Body of pancreas (tissue), 4 donors: ENCODE measurements around the gene MESD. TPM values are rescaled to one million over a fixed set of nuclear protein-coding genes. Genes with fewer than 3 reads are reported as not detected.

Experiments used
- ATAC-seq: fragments of 150-250 bp; one replicate; pipeline ENCODE4 v1.9.1; 2016
- DNase-seq, 4 donors: peaks; one replicate each; pipeline ENCODE4 v3.0.0-alpha.2; 2019
- H3K27ac ChIP-seq, 4 donors: fragments of 200-600 bp; sonication (generic); 1 replicate in 3 of 4; 2 replicates in 1 of 4; pipeline versions ENCODE4 v1.5.1 to v1.6.1; 2016 to 2019; ENCODE audit warnings: mild to moderate bottlenecking in 1 of 4, mixed read lengths in 1 of 4, moderate library complexity in 1 of 4
- H3K27me3 ChIP-seq, 2 donors: fragments of 200-600 bp; sonication (generic); one replicate each; pipeline ENCODE4 v1.6.0; 2016; ENCODE audit warnings: mild to moderate bottlenecking in 1 of 2
- H3K36me3 ChIP-seq, 2 donors: fragments of 200-600 bp; sonication (generic); replicated peaks in 1 of 2; 2 replicates each; pipeline ENCODE4 v1.5.1; 2016; ENCODE audit warnings: low read depth in 2 of 2; ENCODE audit not compliant: insufficient read depth in 1 of 2
- H3K4me1 ChIP-seq: fragments of 200-600 bp; sonication (generic); one replicate; pipeline ENCODE4 v1.6.0; 2016
- H3K4me3 ChIP-seq, 2 donors: fragments of 200-600 bp; sonication (generic); 1 replicate in 1 of 2; 2 replicates in 1 of 2; pipeline ENCODE4 v1.5.1; 2016 to 2019
- H3K9me3 ChIP-seq, 3 donors: fragments of 200-600 bp; sonication (generic); 1 replicate in 2 of 3; 2 replicates in 1 of 3; pipeline ENCODE4 v1.5.1; 2016
- POLR2A ChIP-seq, 3 donors: fragments of 450-650 bp; IDR thresholded peaks; one replicate each; pipeline ENCODE4 v1.6.1; 2016; ENCODE audit warnings: antibody characterized with exemption in 3 of 3, mild to moderate bottlenecking in 2 of 3
- WGBS, 2 donors: methylation state at CpG; one replicate each; pipeline ENCODE4 v1.1.5; 2017; 5-methylcytosine and 5-hydroxymethylcytosine counted together
- intact Hi-C: fragments of 100-400 bp; cut with DNase I; formaldehyde crosslinking; loops from one replicate; pipeline ENCODE4 v1.15.1; 2023
- total RNA-seq, 2 donors: library from RNA; depleted of rRNA; stranded (reverse); fragments of >200 nt; gene quantifications; one replicate each; pipeline ENCODE4 v1.1.0, GENCODE V29; 2016
- TF ChIP-seq, protein P1 (sequence below), 7 experiments: fragments of 450-650 bp in 4 of 7; fragments of 200-600 bp in 3 of 7; sonication (generic) in 3 of 7; IDR thresholded peaks; one replicate each; pipeline ENCODE4 v1.5.1; 2016 to 2019; ENCODE audit warnings: antibody characterized with exemption in 7 of 7

The MESD gene
- total RNA-seq, 2 donors from 2014 or later, result 22.3 to 34.6 TPM

DNA sequence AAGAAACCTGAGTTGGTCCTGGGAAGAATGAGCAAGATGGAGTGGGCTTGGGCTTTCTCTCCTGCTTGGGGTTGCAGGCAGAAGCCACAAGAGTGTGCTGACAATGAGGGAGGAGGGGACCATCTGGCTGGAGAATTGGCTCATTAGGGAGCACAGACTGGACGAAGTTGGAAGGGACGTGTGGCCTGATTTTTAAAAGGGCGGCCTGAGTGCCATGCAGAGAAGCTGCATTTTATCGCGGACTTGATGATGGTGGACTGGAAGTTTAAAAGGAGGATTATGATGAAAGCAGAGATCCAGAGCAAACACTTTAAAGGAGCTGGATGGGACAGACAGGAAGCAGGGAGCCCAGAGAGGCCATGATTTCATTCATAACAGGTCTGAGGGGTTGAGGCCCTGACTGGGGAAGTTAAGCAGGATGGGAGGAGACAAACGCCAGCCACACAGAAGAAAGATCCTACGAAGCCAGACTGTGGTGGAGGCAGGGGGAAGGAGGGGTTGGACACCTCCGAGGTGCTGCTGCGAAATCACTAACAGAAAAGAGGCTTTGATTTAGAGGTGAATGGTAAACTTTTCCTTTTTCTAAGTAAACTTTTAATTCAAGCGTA, 34.8 kb upstream of the MESD start:
- Histone ChIP-seq H3K27me3 (no peaks in the 10 kb centered on the region), H3K4me3 (no peak overlapping the region), H3K36me3 (no peaks in the 10 kb centered on the region), H3K4me1 (peaks cover under 1% of the 10 kb centered on the region), H3K27ac (peak overlapping the region in 2 of 4 donors; percentile 38 to 62), H3K9me3 (no peaks in the 10 kb centered on the region)
- ATAC-seq, result no peak
- no peak for TF ChIP-seq POLR2A (IDR thresholded peaks at IDR 0.05)
- TF ChIP-seq, protein P1, sequence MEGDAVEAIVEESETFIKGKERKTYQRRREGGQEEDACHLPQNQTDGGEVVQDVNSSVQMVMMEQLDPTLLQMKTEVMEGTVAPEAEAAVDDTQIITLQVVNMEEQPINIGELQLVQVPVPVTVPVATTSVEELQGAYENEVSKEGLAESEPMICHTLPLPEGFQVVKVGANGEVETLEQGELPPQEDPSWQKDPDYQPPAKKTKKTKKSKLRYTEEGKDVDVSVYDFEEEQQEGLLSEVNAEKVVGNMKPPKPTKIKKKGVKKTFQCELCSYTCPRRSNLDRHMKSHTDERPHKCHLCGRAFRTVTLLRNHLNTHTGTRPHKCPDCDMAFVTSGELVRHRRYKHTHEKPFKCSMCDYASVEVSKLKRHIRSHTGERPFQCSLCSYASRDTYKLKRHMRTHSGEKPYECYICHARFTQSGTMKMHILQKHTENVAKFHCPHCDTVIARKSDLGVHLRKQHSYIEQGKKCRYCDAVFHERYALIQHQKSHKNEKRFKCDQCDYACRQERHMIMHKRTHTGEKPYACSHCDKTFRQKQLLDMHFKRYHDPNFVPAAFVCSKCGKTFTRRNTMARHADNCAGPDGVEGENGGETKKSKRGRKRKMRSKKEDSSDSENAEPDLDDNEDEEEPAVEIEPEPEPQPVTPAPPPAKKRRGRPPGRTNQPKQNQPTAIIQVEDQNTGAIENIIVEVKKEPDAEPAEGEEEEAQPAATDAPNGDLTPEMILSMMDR (IDR thresholded peaks at IDR 0.05), result no peak
- intact Hi-C loops, result no loop called here
- WGBS, 2 donors, result 79 to 91% methylated on average over 10 of the region's 10 CpGs
- no peak for DNase-seq

DNA sequence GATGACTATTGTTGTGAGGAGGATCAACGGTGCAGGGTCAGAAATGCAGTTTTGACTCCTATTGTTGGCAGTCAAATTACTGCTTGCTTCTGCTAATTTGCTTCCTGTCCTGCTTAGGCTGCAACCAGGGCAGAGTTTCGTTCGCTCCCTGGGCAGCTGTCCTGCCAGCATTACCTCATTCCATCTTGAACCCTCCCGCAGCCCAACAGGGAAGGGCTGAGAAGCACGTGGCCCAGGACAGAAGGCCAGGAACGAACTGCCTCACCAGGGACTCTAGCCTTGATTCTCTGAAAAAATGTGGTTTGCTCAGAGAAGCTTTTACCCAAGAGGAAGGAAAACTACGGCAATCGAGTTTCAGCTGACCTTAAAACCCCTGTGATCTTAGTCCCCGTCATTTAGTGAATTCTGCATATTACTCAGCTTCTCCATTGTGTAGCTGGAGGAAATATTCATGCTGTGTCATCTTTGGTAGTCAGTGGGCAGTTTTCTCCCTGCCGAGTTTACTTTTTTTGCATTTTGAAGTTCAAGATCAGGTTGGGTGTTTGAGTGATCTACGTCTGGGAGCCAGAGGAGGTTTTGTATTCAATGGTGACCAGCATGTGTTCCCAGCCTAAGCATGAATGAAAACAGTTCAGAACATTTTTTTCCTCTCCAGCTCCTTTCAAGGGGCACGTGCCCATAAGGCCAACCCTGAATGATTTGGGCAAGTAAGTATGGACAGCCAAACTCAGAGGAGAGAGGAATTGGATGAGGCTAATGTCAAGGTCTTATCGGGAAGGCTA, 34.1 kb upstream of the MESD start:
- DNase-seq, result peak in 3 of 4 donors; percentile 41 to 69 (median 42)
- H3K4me1 ChIP-seq, result no peaks in the 10 kb centered on the region

DNA sequence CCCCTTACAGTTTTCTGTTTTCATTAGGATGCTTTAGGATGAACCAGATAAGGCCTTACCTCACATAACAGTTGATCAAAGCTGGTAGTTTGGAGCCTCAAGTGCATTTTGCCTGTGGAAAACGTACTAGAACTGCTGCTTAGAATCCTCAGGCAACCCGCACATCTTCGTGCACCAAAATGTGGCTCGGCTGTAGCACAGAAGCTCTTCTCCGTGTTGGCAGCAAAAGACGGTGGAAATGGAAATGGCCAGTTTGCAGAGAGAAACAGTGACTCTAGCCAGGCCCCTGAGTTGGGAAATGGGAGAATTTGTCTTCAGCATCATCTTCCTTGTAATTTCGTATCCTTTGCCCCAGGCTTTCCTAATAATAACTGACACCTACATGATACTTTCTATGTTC, 31.7 kb upstream of the MESD start:
- H3K27me3 ChIP-seq, result no peaks in the 10 kb centered on the region
- WGBS, 2 donors, result 90 to 93% methylated on average over 7 of the region's 7 CpGs
- H3K4me1 ChIP-seq, result no peaks in the 10 kb centered on the region
- H3K36me3 ChIP-seq, result no peaks in the 10 kb centered on the region
- ATAC-seq (no peak), DNase-seq (no peak)
- H3K4me3 ChIP-seq, result no peak overlapping the region
- H3K27ac ChIP-seq, result no peak overlapping the region
- no peak for TF ChIP-seq POLR2A (IDR thresholded peaks at IDR 0.05)
- TF ChIP-seq, protein P1 (IDR thresholded peaks at IDR 0.05), result no peak
- intact Hi-C loops, result no loop called here
- H3K9me3 ChIP-seq, result no peaks in the 10 kb centered on the region

More for the DNA sequence above, 34.1 kb upstream of the MESD start:
- TF ChIP-seq, protein P1 (IDR thresholded peaks at IDR 0.05), result no peak
- no peak for TF ChIP-seq POLR2A (IDR thresholded peaks at IDR 0.05)
- intact Hi-C loops, result no loop called here
- H3K4me3 ChIP-seq, result no peak overlapping the region
- peak overlapping the region in 2 of 4 donors; percentile 38 to 62 for H3K27ac ChIP-seq
- no peaks in the 10 kb centered on the region for H3K27me3 ChIP-seq
- WGBS, 2 donors, result 61 to 81% methylated on average over 13 of the region's 13 CpGs
- no peaks in the 10 kb centered on the region for H3K9me3 ChIP-seq
- H3K36me3 ChIP-seq, result no peaks in the 10 kb centered on the region
- ATAC-seq, result peak; percentile 55

- WGBS, 2 donors, result 92 to 96% methylated on average over 2 of the region's 2 CpGs
- no peak for TF ChIP-seq POLR2A (IDR thresholded peaks at IDR 0.05)
- TF ChIP-seq, protein P1 (IDR thresholded peaks at IDR 0.05), result no peak
- Histone ChIP-seq H3K9me3 (no peaks in the 10 kb centered on the region), H3K36me3 (no peaks in the 10 kb centered on the region), H3K27me3 (no peaks in the 10 kb centered on the region), H3K4me1 (peaks cover 5% of the 10 kb centered on the region), H3K4me3 (no peak overlapping the region), H3K27ac (no peak overlapping the region)
- ATAC-seq (no peak), DNase-seq (no peak)
- intact Hi-C loops, result no loop called here
Observed at GRCh38 chr15:81018197-81018596, 28.6 kb upstream of the MESD start.
